H1 (cell line): Measurements from ENCODE around the gene LOX. TPM values are rescaled to one million over a fixed set of nuclear protein-coding genes. Genes with fewer than 3 reads are reported as not detected.

Experiments used
- CTCF ChIA-PET: fragments of 300-600 bp; sonication (Branson Sonifier 250); formaldehyde crosslinking; loops from one replicate; lab custom pipeline; 2021; ENCODE audit not compliant: partially characterized antibody; lab: Charles Lee
- POLR2A ChIA-PET: fragments of 300-600 bp; sonication (Branson Sonifier 250); formaldehyde crosslinking; loops from one replicate; lab custom pipeline; 2021; ENCODE audit warnings: inconsistent platforms; ENCODE audit not compliant: partially characterized antibody; lab: Charles Lee
- DNase-seq, 2 experiments: peaks; one replicate each; pipeline versions ENCODE4 v3.0.0 to v3.0.0-alpha.2; 2010 to 2022; ENCODE audit warnings: low spot score in 2 of 2, low read depth in 1 of 2, mixed read lengths in 1 of 2
- FAIRE-seq: peaks from 2 replicates; lab custom pipeline; 2011; peaks lifted over from hg19 to GRCh38; lab: Jason Lieb, UNC
- H2AFZ ChIP-seq: 2 replicates; pipeline ENCODE4 v1.8.1; 2012; ENCODE audit warnings: low read length, inconsistent platforms
- H2AK5ac ChIP-seq: 2 replicates; pipeline ENCODE4 v1.6.1; 2013; ENCODE audit warnings: low read depth, low read length
- H2BK120ac ChIP-seq: replicated peaks from 2 replicates; pipeline ENCODE3; 2013; ENCODE audit warnings: low read depth, low read length, inconsistent platforms
- H2BK12ac ChIP-seq: 2 replicates; pipeline ENCODE4 v1.6.1; 2013; ENCODE audit warnings: low read depth, low read length
- H2BK15ac ChIP-seq: 2 replicates; pipeline ENCODE4 v1.6.1; 2013; ENCODE audit warnings: low read length
- H2BK20ac ChIP-seq: 2 replicates; pipeline ENCODE4 v1.6.1; 2013; ENCODE audit warnings: low read length
- H2BK5ac ChIP-seq: 2 replicates; pipeline ENCODE4 v1.6.1; 2013; ENCODE audit warnings: low read depth, low read length
- H3K14ac ChIP-seq: 2 replicates; pipeline ENCODE4 v1.6.1; 2013; ENCODE audit warnings: inconsistent platforms; ENCODE audit not compliant: insufficient read length
- H3K18ac ChIP-seq: 2 replicates; pipeline ENCODE4 v1.6.1; 2013; ENCODE audit warnings: low read length; ENCODE audit errors: extremely low read depth
- H3K23ac ChIP-seq: 2 replicates; pipeline ENCODE4 v1.6.1; 2013; ENCODE audit warnings: inconsistent platforms; ENCODE audit not compliant: insufficient read length
- H3K23me2 ChIP-seq: 2 replicates; pipeline ENCODE4 v1.6.1; 2013; ENCODE audit warnings: low read depth, low read length
- H3K27ac ChIP-seq: 2 replicates; pipeline ENCODE4 v1.6.1; 2011; ENCODE audit warnings: low read depth, low read length, inconsistent platforms
- H3K27me3 ChIP-seq, 4 experiments: replicated peaks in 1 of 4; 1 replicate in 1 of 4; 2 replicates in 3 of 4; pipeline versions ENCODE4 v1.6.1 to v1.8.1; 2011 to 2013; ENCODE audit warnings: low read length in 3 of 4, mild to moderate bottlenecking in 3 of 4, inconsistent platforms in 2 of 4, mixed read lengths in 2 of 4, moderate library complexity in 1 of 4; ENCODE audit not compliant: control insufficient read depth in 3 of 4, insufficient read depth in 3 of 4; ENCODE audit errors: extremely low read depth in 1 of 4
- H3K36me3 ChIP-seq, 4 experiments: 2 replicates each; pipeline versions ENCODE4 v1.6.1 to v1.8.1; 2011 to 2013; ENCODE audit warnings: mild to moderate bottlenecking in 4 of 4, low read length in 3 of 4, moderate library complexity in 2 of 4, control low read depth in 1 of 4, inconsistent platforms in 1 of 4; ENCODE audit not compliant: insufficient read depth in 4 of 4, control insufficient read depth in 2 of 4
- H3K4ac ChIP-seq: replicated peaks from 2 replicates; pipeline ENCODE3; 2013; ENCODE audit warnings: low read length, low read depth, mixed read lengths, inconsistent platforms; ENCODE audit not compliant: insufficient read length
- H3K4me1 ChIP-seq, 4 experiments: replicated peaks in 1 of 4; 1 replicate in 1 of 4; 2 replicates in 3 of 4; pipeline versions ENCODE4 v1.6.1 to v1.8.1; 2011 to 2013; ENCODE audit warnings: low read length in 3 of 4, inconsistent platforms in 2 of 4, mixed read lengths in 1 of 4; ENCODE audit not compliant: insufficient read depth in 4 of 4, control insufficient read depth in 3 of 4
- H3K4me2 ChIP-seq, 2 experiments: 2 replicates each; pipeline versions ENCODE4 v1.6.1 to v1.8.1; 2011 to 2013; ENCODE audit warnings: low read depth in 2 of 2, low read length in 2 of 2, control low read depth in 1 of 2, inconsistent platforms in 1 of 2, mild to moderate bottlenecking in 1 of 2; ENCODE audit not compliant: insufficient read depth in 1 of 2
- H3K4me3 ChIP-seq, 4 experiments: fragments of 200-600, 300-600 bp in 1 of 4; sonication (generic), shearing (Covaris generic), sonication (Bioruptor Twin) in 1 of 4; 2 replicates each; pipeline versions ENCODE4 v1.5.1 to v1.8.1; 2011 to 2016; ENCODE audit warnings: low read length in 4 of 4, low read depth in 3 of 4, control low read depth in 2 of 4, inconsistent platforms in 2 of 4, mild to moderate bottlenecking in 2 of 4, mixed read lengths in 1 of 4, moderate library complexity in 1 of 4; ENCODE audit not compliant: insufficient read depth in 2 of 4; ENCODE audit errors: extremely low read depth in 1 of 4
- H3K56ac ChIP-seq: replicated peaks from 2 replicates; pipeline ENCODE3; 2013; ENCODE audit warnings: low read depth, mild to moderate bottlenecking, mixed read lengths, low read length, inconsistent platforms; ENCODE audit not compliant: insufficient read length
- H3K79me1 ChIP-seq: 2 replicates; pipeline ENCODE4 v1.6.1; 2013; ENCODE audit warnings: low read depth, low read length, control low read depth
- H3K79me2 ChIP-seq, 2 experiments: 2 replicates each; pipeline versions ENCODE4 v1.6.1 to v1.8.1; 2012 to 2013; ENCODE audit warnings: low read length in 2 of 2, mild to moderate bottlenecking in 2 of 2, inconsistent platforms in 1 of 2; ENCODE audit not compliant: insufficient read depth in 2 of 2, control insufficient read depth in 1 of 2
- H3K9ac ChIP-seq, 4 experiments: replicated peaks in 1 of 4; 1 replicate in 1 of 4; 2 replicates in 3 of 4; pipeline versions ENCODE4 v1.6.1 to v1.8.1; 2011 to 2013; ENCODE audit warnings: low read depth in 3 of 4, low read length in 3 of 4, control low read depth in 2 of 4, mild to moderate bottlenecking in 2 of 4, moderate library complexity in 2 of 4, inconsistent platforms in 1 of 4; ENCODE audit errors: extremely low read depth in 1 of 4
- H3K9me3 ChIP-seq, 2 experiments: 2 replicates each; pipeline versions ENCODE4 v1.6.1 to v1.8.1; 2012 to 2013; ENCODE audit warnings: mild to moderate bottlenecking in 2 of 2, moderate library complexity in 2 of 2, control low read depth in 1 of 2, inconsistent platforms in 1 of 2, low read depth in 1 of 2, low read length in 1 of 2, mixed read lengths in 1 of 2; ENCODE audit not compliant: insufficient read depth in 2 of 2
- H4K20me1 ChIP-seq, 2 experiments: replicated peaks in 1 of 2; 2 replicates each; pipeline versions ENCODE3 to v1.8.1; 2011 to 2013; ENCODE audit warnings: inconsistent platforms in 2 of 2, low read length in 2 of 2, mild to moderate bottlenecking in 1 of 2; ENCODE audit not compliant: insufficient read depth in 2 of 2, control insufficient read depth in 1 of 2
- H4K5ac ChIP-seq: 2 replicates; pipeline ENCODE4 v1.6.1; 2013; ENCODE audit warnings: low read length, low read depth, mixed read lengths, inconsistent platforms; ENCODE audit not compliant: insufficient read length
- H4K8ac ChIP-seq: 2 replicates; pipeline ENCODE4 v1.8.0; 2013; ENCODE audit warnings: mild to moderate bottlenecking, moderate library complexity, low read length, inconsistent platforms; ENCODE audit not compliant: insufficient read depth; ENCODE audit errors: extremely low read depth
- H4K91ac ChIP-seq: replicated peaks from 2 replicates; pipeline ENCODE3; 2013; ENCODE audit warnings: low read length, mixed read lengths, inconsistent platforms; ENCODE audit not compliant: insufficient read length
- CEBPB ChIP-seq: IDR thresholded peaks from 2 replicates; pipeline ENCODE4 v1.6.1; 2012; ENCODE audit warnings: low read depth, low read length
- WGBS, 2 experiments: shearing (Covaris generic) in 1 of 2; methylation state at CpG; one replicate each; pipeline versions ENCODE4 v1.1.6 to v1.1.7; 2013 to 2015; ENCODE audit warnings: low lambda C conversion rate in 2 of 2, mixed read lengths in 2 of 2, inconsistent platforms in 1 of 2, low coverage in 1 of 2, missing lambda C conversion rate in 1 of 2; ENCODE audit not compliant: insufficient replicate concordance in 2 of 2, insufficient coverage in 1 of 2, insufficient read length in 1 of 2; ENCODE audit errors: extremely low coverage in 1 of 2, missing lambda C conversion rate in 1 of 2; 5-methylcytosine and 5-hydroxymethylcytosine counted together
- polyA plus RNA-seq, 7 experiments: library from polyadenylated mRNA; depleted of rRNA in 3 of 7; stranded (reverse) in 5 of 7; unstranded in 2 of 7; fragments of >200 nt in 5 of 7; fragments of 200-250 nt in 2 of 7; gene quantifications; 1 replicate in 5 of 7; 2 replicates in 1 of 7; 4 replicates in 1 of 7; pipeline versions ENCODE4 v1.2.1 to v1.2.3, GENCODE V29; 2011 to 2013; ENCODE audit warnings: missing spikeins in 2 of 7, mixed read lengths in 2 of 7
- total RNA-seq: library from RNA; stranded (reverse); fragmentation: NEBNext Ultra II Directional; extraction: Animal tissue kit (Norgen Biotek cat#: 25700); gene quantifications from 2 replicates; pipeline ENCODE4 v1.2.1, GENCODE V29; 2021

Gene LOX
- total and polyA plus RNA-seq, 2 of the 8 experiments (the other 6 are each of a cell fraction or from before 2014, with no cell fraction given) = 1.1 to 2.2 TPM

- ChIA-PET POLR2A (no interaction called here), CTCF (no interaction called here)
- Histone ChIP-seq H4K5ac (no peak overlapping the region), H3K27me3 (no peaks in the 10 kb centered on the region), H3K79me2 (no peaks in the 10 kb centered on the region), H2AK5ac (no peak overlapping the region), H3K4me2 (no peak overlapping the region), H4K8ac (no peak overlapping the region), H4K91ac (no peak overlapping the region), H3K14ac (no peak overlapping the region), H3K4me1 (no peaks in the 10 kb centered on the region), H3K36me3 (peaks cover 0 to 30% (median 1%) of the 10 kb centered on the region in 4 experiments; a peak in 5 of 8 replicates), H3K27ac (no peak overlapping the region), H3K4me3 (no peak overlapping the region), H3K23me2 (no peaks in the 10 kb centered on the region), H3K23ac (no peak overlapping the region), H3K18ac (no peak overlapping the region), H3K9me3 (no peaks in the 10 kb centered on the region), H3K4ac (no peak overlapping the region), H2BK12ac (no peak overlapping the region), H2BK15ac (no peak overlapping the region), H2BK120ac (no peak overlapping the region), H2BK20ac (no peak overlapping the region), H3K79me1 (no peaks in the 10 kb centered on the region), H2BK5ac (no peak overlapping the region), H3K56ac (no peak overlapping the region), H3K9ac (no peak overlapping the region), H2AFZ (no peak overlapping the region), H4K20me1 (no peaks in the 10 kb centered on the region)
- WGBS, 2 experiments = 82% methylated on average over 2 of the region's 2 CpGs; no CpG with 5 or more reads in 1 of the 2 experiments
- DNase-seq = no peak
- FAIRE-seq = no peak
- TF ChIP-seq CEBPB = no peak
These were observed 55.1 kb downstream of the LOX start for GRCh38 chr5:122022966-122023365.
